CD4-positive, CD25-positive, alpha-beta regulatory T cell (primary cell): Measurements from ENCODE around the gene CNNM3. TPM values are rescaled to one million over a fixed set of nuclear protein-coding genes. Genes with fewer than 3 reads are reported as not detected.
A peak's percentile ranks its signal among the peaks of the same experiment; 100 is the strongest.
"Not testable (repeated sequence)": the region's sequence is repeated elsewhere in the genome, so short reads cannot be mapped to it uniquely, and the experiment has no call there.

Experiments used
- ATAC-seq, 2 donors: fragments of 150-1000 bp; cut with Tn5 transposase; one replicate each; pipeline ENCODE4 v1.10.0; 2021; ENCODE audit warnings: low read depth in 2 of 2, moderate number of reproducible peaks in 2 of 2, moderate library complexity in 1 of 2
- DNase-seq, 3 donors: peaks; one replicate each; pipeline versions ENCODE4 v3.0.0 to v3.0.0-alpha.2; 2012 to 2022; ENCODE audit warnings: mixed read lengths in 1 of 3
- H3K27ac ChIP-seq: one replicate; pipeline ENCODE4 v1.7.0; 2013; ENCODE audit warnings: mild to moderate bottlenecking, low read length; ENCODE audit not compliant: insufficient read depth, poor library complexity, severe bottlenecking
- H3K27me3 ChIP-seq: one replicate; pipeline ENCODE4 v1.7.0; 2013; ENCODE audit warnings: low read length; ENCODE audit not compliant: control insufficient read depth, insufficient read depth
- H3K36me3 ChIP-seq: one replicate; pipeline ENCODE4 v1.7.0; 2013; ENCODE audit warnings: mild to moderate bottlenecking, low read length, moderate library complexity; ENCODE audit not compliant: control insufficient read depth, insufficient read depth
- H3K4me1 ChIP-seq: 2 replicates; pipeline ENCODE4 v1.7.0; 2013; ENCODE audit warnings: mild to moderate bottlenecking, low read length; ENCODE audit not compliant: insufficient read depth, control insufficient read depth, poor library complexity, severe bottlenecking
- H3K4me3 ChIP-seq: one replicate; pipeline ENCODE4 v1.7.0; 2013; ENCODE audit warnings: low read depth, mild to moderate bottlenecking, low read length, moderate library complexity
- H3K9me3 ChIP-seq, 2 experiments: 1 replicate in 1 of 2; 2 replicates in 1 of 2; pipeline ENCODE4 v1.7.0; 2013; ENCODE audit warnings: low read length in 2 of 2, mild to moderate bottlenecking in 1 of 2, moderate library complexity in 1 of 2; ENCODE audit not compliant: control insufficient read depth in 2 of 2
- H3K27ac Mint-ChIP-seq, 3 donors: one replicate each; pipeline ENCODE4 v1.8.0; 2020 to 2022; ENCODE audit warnings: mild to moderate bottlenecking in 3 of 3, mixed read lengths in 3 of 3, moderate library complexity in 2 of 3
- H3K27me3 Mint-ChIP-seq: one replicate; pipeline ENCODE4 v1.8.0; 2022; ENCODE audit warnings: mild to moderate bottlenecking, mixed read lengths
- H3K36me3 Mint-ChIP-seq: one replicate; pipeline ENCODE4 v1.8.0; 2020; ENCODE audit warnings: mixed read lengths
- H3K4me1 Mint-ChIP-seq, 4 donors: one replicate each; pipeline ENCODE4 v1.8.0; 2020 to 2022; ENCODE audit warnings: mixed read lengths in 4 of 4, mild to moderate bottlenecking in 1 of 4
- H3K4me3 Mint-ChIP-seq, 4 donors: one replicate each; pipeline ENCODE4 v1.8.0; 2020 to 2022; ENCODE audit warnings: mild to moderate bottlenecking in 4 of 4, mixed read lengths in 4 of 4, moderate library complexity in 3 of 4
- H3K9me3 Mint-ChIP-seq, 7 donors: one replicate each; pipeline ENCODE4 v1.8.0; 2020 to 2022; ENCODE audit warnings: mixed read lengths in 7 of 7, mild to moderate bottlenecking in 3 of 7, moderate library complexity in 2 of 7
- polyA plus RNA-seq, 4 donors: library from polyadenylated mRNA; unstranded; fragments of 300-500 nt; fragmentation: Illumina TruSeq; gene quantifications; one replicate each; pipeline ENCODE4 v1.2.3, GENCODE V29; 2021
- total RNA-seq: library from RNA; stranded (reverse); gene quantifications from one replicate; pipeline ENCODE4 v1.2.3, GENCODE V29; 2022

The CNNM3 gene
- total and polyA plus RNA-seq, 5 donors from 2014 or later: 4.9 to 33.1 (median 10.3) TPM

DNA sequence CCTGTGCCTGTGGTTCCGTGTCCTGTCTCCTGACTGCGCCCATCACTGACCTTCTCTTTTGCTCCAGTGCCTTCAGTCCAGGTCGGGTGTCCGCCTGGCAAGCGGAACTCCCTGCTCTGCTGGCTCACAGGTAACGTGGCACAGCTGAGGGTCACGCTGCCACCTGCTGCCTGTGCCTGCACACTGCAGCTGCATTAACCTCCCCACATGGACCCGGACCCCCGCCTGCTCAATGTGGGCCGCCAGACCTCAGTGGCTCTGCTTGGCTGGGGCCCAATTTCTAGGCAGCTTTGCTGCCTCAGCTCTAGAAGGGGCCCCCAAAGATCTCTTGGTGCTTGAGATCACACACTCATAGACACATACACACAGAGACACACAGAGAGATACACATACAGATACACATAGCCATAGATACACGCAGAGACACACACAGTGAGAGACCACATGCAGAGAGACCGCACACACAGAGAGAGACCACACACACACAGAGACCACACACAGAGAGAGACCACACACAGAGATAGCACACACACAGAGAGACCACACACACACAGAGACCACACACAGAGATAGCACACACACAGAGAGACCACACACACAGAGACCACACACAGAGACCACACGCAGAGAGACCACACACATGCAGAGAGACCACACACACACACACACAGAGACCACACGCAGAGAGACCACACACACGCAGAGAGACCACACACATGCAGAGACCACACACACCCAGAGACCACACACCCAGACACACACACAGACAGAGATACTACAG is 14.9 kb upstream of the CNNM3 start:
- no peaks in the 10 kb centered on the region for H3K27me3 Mint-ChIP-seq
- no peak overlapping the region for H3K27ac Mint-ChIP-seq
- Histone ChIP-seq H3K27me3 (no peaks in the 10 kb centered on the region), H3K9me3 (no peaks in the 10 kb centered on the region), H3K4me1 (peaks cover 21% of the 10 kb centered on the region), H3K27ac (no peak overlapping the region), H3K36me3 (peaks cover 5% of the 10 kb centered on the region), H3K4me3 (no peak overlapping the region)
- H3K4me1 Mint-ChIP-seq: peaks cover under 1 to 9% (median 4%) of the 10 kb centered on the region in 4 donors
- H3K9me3 Mint-ChIP-seq: no peaks in the 10 kb centered on the region
- ATAC-seq (peak; percentile 88 to 94), DNase-seq (peak; percentile 44 to 69 (median 65))
- no peak overlapping the region for H3K4me3 Mint-ChIP-seq
- peaks cover 11% of the 10 kb centered on the region for H3K36me3 Mint-ChIP-seq

- Mint-ChIP-seq H3K4me3 (no peak overlapping the region), H3K27ac (no peak overlapping the region), H3K27me3 (no peaks in the 10 kb centered on the region), H3K9me3 (no peaks in the 10 kb centered on the region), H3K4me1 (peaks cover 7 to 17% (median 11%) of the 10 kb centered on the region in 4 donors), H3K36me3 (peaks cover 11% of the 10 kb centered on the region)
- H3K36me3 ChIP-seq: peaks cover 5% of the 10 kb centered on the region
- peak overlapping the region; percentile 9 for H3K27ac ChIP-seq
- no peaks in the 10 kb centered on the region for H3K9me3 ChIP-seq
- DNase-seq (peak in 2 of 3 donors; percentile 17 to 55), ATAC-seq (no peak)
- peaks cover 29% of the 10 kb centered on the region for H3K4me1 ChIP-seq
- no peaks in the 10 kb centered on the region for H3K27me3 ChIP-seq
- H3K4me3 ChIP-seq: no peak overlapping the region
Measured at GRCh38 chr2:96801786-96802595, 14.1 kb upstream of the CNNM3 start.

GRCh38 chr2:96802721-96803120 is 13.3 kb upstream of the CNNM3 start:
- H3K9me3 Mint-ChIP-seq: no peaks in the 10 kb centered on the region
- no peaks in the 10 kb centered on the region for H3K27me3 Mint-ChIP-seq

DNA sequence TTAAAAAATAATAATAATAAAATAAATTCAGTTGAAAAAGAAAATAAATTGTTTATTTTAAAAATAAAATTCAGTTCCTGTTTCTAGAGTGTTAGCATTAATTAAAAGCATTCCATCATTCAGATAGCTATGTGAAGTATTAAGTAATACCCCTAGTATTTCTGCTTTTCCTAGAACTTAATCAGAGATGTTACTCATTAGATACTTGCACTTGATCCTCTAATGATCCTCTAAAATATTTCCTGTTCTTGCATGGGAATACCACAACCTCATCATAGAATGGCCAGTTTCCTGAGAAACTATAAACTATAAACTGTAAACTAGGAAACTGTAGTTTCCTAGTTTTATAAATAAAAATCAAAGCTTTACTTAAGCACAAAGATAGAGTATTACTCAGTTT is 11.1 kb upstream of the CNNM3 start:
- peaks cover 11% of the 10 kb centered on the region for H3K36me3 Mint-ChIP-seq
- H3K27ac Mint-ChIP-seq: no peak overlapping the region
- peak overlapping the region in 1 of 4 donors; percentile 18 for H3K4me3 Mint-ChIP-seq

More at GRCh38 chr2:96802721-96803120, 13.3 kb upstream of the CNNM3 start:
- Mint-ChIP-seq H3K4me1 (peaks cover 7 to 23% (median 11%) of the 10 kb centered on the region in 4 donors), H3K4me3 (no peak overlapping the region), H3K36me3 (peaks cover 11% of the 10 kb centered on the region), H3K27ac (no peak overlapping the region)
- H3K4me1 ChIP-seq: peaks cover 36% of the 10 kb centered on the region
- no peak for ATAC-seq
- no peaks in the 10 kb centered on the region for H3K9me3 ChIP-seq
- no peaks in the 10 kb centered on the region for H3K27me3 ChIP-seq
- peak overlapping the region; percentile 9 for H3K27ac ChIP-seq
- H3K4me3 ChIP-seq: no peak overlapping the region
- H3K36me3 ChIP-seq: peaks cover 5% of the 10 kb centered on the region
- no peak for DNase-seq

DNA sequence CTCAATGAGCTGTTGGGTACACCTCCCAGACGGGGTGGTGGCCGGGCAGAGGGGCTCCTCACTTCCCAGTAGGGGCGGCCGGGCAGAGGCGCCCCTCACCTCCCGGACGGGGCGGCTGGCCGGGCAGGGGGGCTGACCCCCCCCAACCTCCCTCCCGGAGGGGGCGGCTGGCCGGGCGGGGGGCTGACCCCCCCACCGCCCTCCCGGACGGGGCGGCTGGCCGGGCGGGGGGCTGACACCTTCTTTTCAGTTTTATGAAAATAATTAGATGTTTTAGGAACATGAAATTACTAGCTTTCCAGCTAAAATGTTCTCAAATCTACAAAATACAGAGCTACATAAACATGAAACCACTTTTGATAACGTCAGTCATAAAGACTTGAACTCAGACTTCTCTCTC is 10.1 kb upstream of the CNNM3 start:
- not testable (repeated sequence) for H3K9me3 ChIP-seq, H3K27me3 Mint-ChIP-seq, H3K9me3 Mint-ChIP-seq, H3K27me3 ChIP-seq, DNase-seq, H3K36me3 ChIP-seq, ATAC-seq
- Mint-ChIP-seq H3K36me3 (peaks cover 11% of the 10 kb centered on the region), H3K4me3 (peak overlapping the region; percentile 82 to 95 (median 87)), H3K4me1 (peaks cover 11 to 38% (median 17%) of the 10 kb centered on the region in 4 donors), H3K27ac (peak overlapping the region; percentile 95 to 100 (median 99))
- Histone ChIP-seq H3K27ac (peak overlapping the region; percentile 76), H3K4me1 (peaks cover 38% of the 10 kb centered on the region), H3K4me3 (peak overlapping the region; percentile 77)

More for the DNA sequence above, 11.1 kb upstream of the CNNM3 start:
- Mint-ChIP-seq H3K4me1 (peaks cover 11 to 32% (median 17%) of the 10 kb centered on the region in 4 donors), H3K9me3 (no peaks in the 10 kb centered on the region), H3K27me3 (no peaks in the 10 kb centered on the region)
- DNase-seq: no peak
- Histone ChIP-seq H3K27ac (no peak overlapping the region), H3K9me3 (no peaks in the 10 kb centered on the region), H3K36me3 (no peaks in the 10 kb centered on the region), H3K27me3 (no peaks in the 10 kb centered on the region), H3K4me1 (peaks cover 43% of the 10 kb centered on the region), H3K4me3 (no peak overlapping the region)
- ATAC-seq: no peak

GRCh38 chr2:96806468-96807126 is 9.5 kb upstream of the CNNM3 start:
- Histone ChIP-seq H3K9me3 (no peaks in the 10 kb centered on the region), H3K36me3 (no peaks in the 10 kb centered on the region), H3K27me3 (no peaks in the 10 kb centered on the region), H3K4me3 (peak overlapping the region; percentile 77), H3K27ac (peak overlapping the region; percentile 76), H3K4me1 (peaks cover 32% of the 10 kb centered on the region)
- DNase-seq (peak in 2 of 3 donors; percentile 77 to 78), ATAC-seq (peak; percentile 79)
- no peaks in the 10 kb centered on the region for H3K9me3 Mint-ChIP-seq
- peak overlapping the region; percentile 82 to 95 (median 87) for H3K4me3 Mint-ChIP-seq
- no peaks in the 10 kb centered on the region for H3K27me3 Mint-ChIP-seq
- H3K4me1 Mint-ChIP-seq: peaks cover 11 to 41% (median 18%) of the 10 kb centered on the region in 4 donors
- peaks cover 11% of the 10 kb centered on the region for H3K36me3 Mint-ChIP-seq
- peak overlapping the region; percentile 95 to 100 (median 99) for H3K27ac Mint-ChIP-seq

DNA sequence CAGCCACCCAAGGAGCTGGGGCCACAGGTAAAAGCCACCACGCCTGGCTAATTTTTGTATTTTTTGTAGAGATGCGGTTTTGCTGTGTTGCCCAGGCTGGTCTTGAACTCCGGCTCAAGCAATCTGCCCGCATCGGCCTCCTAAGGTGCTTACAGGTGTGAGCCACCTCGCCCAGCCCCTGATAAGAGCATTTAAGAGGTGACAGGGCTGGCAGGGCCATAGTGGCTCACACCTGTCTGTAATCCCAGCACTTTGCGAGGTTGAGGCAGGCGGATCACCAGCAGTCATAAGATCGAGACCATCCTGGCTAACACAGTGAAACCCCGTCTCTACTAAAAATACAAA is 9.0 kb upstream of the CNNM3 start:
- DNase-seq (no peak), ATAC-seq (no peak)
- Histone ChIP-seq H3K27ac (peak overlapping the region; percentile 76), H3K4me1 (peaks cover 28% of the 10 kb centered on the region), H3K4me3 (peak overlapping the region; percentile 77), H3K36me3 (no peaks in the 10 kb centered on the region), H3K9me3 (no peaks in the 10 kb centered on the region), H3K27me3 (no peaks in the 10 kb centered on the region)
- H3K4me3 Mint-ChIP-seq: peak overlapping the region; percentile 82 to 95 (median 87)
- peaks cover 11 to 45% (median 23%) of the 10 kb centered on the region in 4 donors for H3K4me1 Mint-ChIP-seq
- H3K36me3 Mint-ChIP-seq: peaks cover 11% of the 10 kb centered on the region
- no peaks in the 10 kb centered on the region for H3K27me3 Mint-ChIP-seq
- no peaks in the 10 kb centered on the region for H3K9me3 Mint-ChIP-seq
- peak overlapping the region; percentile 95 to 100 (median 99) for H3K27ac Mint-ChIP-seq
